ENCODE data around the gene PPM1G. TPM values are rescaled to one million over a fixed set of nuclear protein-coding genes. Genes with fewer than 3 reads are reported as not detected.
"Not testable (repeated sequence)": the region's sequence is repeated elsewhere in the genome, so short reads cannot be mapped to it uniquely, and the experiment has no call there.

Gene PPM1G
- total RNA-seq, 2 donors from 2014 or later = 36.3 to 49.4 TPM

GRCh38 chr2:27356056-27356381, 53.4 kb downstream of the PPM1G start:
- Histone ChIP-seq H3K4me3 (peak overlapping the region; percentile 72 to 80), H3K27me3 (no peaks in the 10 kb centered on the region), H3K9me3 (no peaks in the 10 kb centered on the region), H3K27ac (peak overlapping the region; percentile 75 to 93 (median 88)), H3K36me3 (replicated peaks in 1 of 2; ENCODE audit: insufficient read depth in 1 of 2, low read depth in 2 of 2) (no peaks in the 10 kb centered on the region), H3K4me1 (peaks cover 38% of the 10 kb centered on the region)
- WGBS, 2 donors = 0 to 1% methylated on average over 11 of the region's 12 CpGs
- TF ChIP-seq, protein P1, sequence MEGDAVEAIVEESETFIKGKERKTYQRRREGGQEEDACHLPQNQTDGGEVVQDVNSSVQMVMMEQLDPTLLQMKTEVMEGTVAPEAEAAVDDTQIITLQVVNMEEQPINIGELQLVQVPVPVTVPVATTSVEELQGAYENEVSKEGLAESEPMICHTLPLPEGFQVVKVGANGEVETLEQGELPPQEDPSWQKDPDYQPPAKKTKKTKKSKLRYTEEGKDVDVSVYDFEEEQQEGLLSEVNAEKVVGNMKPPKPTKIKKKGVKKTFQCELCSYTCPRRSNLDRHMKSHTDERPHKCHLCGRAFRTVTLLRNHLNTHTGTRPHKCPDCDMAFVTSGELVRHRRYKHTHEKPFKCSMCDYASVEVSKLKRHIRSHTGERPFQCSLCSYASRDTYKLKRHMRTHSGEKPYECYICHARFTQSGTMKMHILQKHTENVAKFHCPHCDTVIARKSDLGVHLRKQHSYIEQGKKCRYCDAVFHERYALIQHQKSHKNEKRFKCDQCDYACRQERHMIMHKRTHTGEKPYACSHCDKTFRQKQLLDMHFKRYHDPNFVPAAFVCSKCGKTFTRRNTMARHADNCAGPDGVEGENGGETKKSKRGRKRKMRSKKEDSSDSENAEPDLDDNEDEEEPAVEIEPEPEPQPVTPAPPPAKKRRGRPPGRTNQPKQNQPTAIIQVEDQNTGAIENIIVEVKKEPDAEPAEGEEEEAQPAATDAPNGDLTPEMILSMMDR (IDR thresholded peaks at IDR 0.05) = no peak
- no peak for TF ChIP-seq POLR2A (IDR thresholded peaks at IDR 0.05)
- intact Hi-C loops (cut with DNase I) = no loop called here
- peak; percentile 5 for ATAC-seq
- DNase-seq = peak in 3 of 4 donors; percentile 35 to 60 (median 45)

- Histone ChIP-seq H3K9me3 (no peaks in the 10 kb centered on the region), H3K27me3 (no peaks in the 10 kb centered on the region), H3K36me3 (replicated peaks in 1 of 2; ENCODE audit: insufficient read depth in 1 of 2, low read depth in 2 of 2) (no peaks in the 10 kb centered on the region), H3K4me3 (no peak overlapping the region), H3K27ac (no peak overlapping the region), H3K4me1 (peaks cover 45% of the 10 kb centered on the region)
- TF ChIP-seq, protein P1 (IDR thresholded peaks at IDR 0.05) = no peak
- no peak for TF ChIP-seq POLR2A (IDR thresholded peaks at IDR 0.05)
- 88 to 90% methylated on average over 7 of the region's 7 CpGs for WGBS, 2 donors
- DNase-seq = no peak
- ATAC-seq = no peak
- intact Hi-C loops (cut with DNase I) = no loop called here
These were observed 54.8 kb downstream of the PPM1G start for GRCh38 chr2:27354597-27354927.

- no peaks in the 10 kb centered on the region for H3K27me3 ChIP-seq
- no peak overlapping the region for H3K4me3 ChIP-seq
- DNase-seq (no peak), ATAC-seq (no peak)
- H3K27ac ChIP-seq = no peak overlapping the region
- no peaks in the 10 kb centered on the region for H3K36me3 ChIP-seq (replicated peaks in 1 of 2; ENCODE audit: insufficient read depth in 1 of 2, low read depth in 2 of 2)
- intact Hi-C loops (cut with DNase I) = no loop called here
- H3K4me1 ChIP-seq = peaks cover 45% of the 10 kb centered on the region
- TF ChIP-seq POLR2A (IDR thresholded peaks at IDR 0.05) = no peak
- TF ChIP-seq, protein P1 (IDR thresholded peaks at IDR 0.05) = no peak
- no peaks in the 10 kb centered on the region for H3K9me3 ChIP-seq
- 66 to 71% methylated on average over 7 of the region's 7 CpGs for WGBS, 2 donors
These were observed 55.4 kb downstream of the PPM1G start for GRCh38 chr2:27353762-27354596.

DNA sequence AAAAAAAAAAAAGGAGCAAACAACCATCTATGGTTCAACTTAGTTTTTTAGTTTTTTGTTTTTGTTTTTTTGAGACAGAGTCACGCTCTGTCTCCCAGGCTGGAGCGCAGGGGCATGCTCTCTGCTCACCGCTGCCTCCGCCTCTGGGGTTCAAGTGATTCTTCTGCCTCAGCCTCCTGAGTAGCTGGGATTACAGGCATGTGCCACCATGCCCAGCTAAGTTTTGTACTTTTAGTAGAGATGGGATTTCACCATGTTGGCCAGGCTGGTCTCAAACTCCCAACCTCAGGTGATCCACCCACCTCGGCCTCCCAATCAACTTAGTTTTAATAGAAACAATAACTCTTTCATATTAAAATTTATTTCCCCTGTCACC, 56.0 kb downstream of the PPM1G start:
- H3K27me3 ChIP-seq; H3K4me3 ChIP-seq; ATAC-seq; H3K36me3 ChIP-seq (replicated peaks in 1 of 2; ENCODE audit: insufficient read depth in 1 of 2, low read depth in 2 of 2); H3K27ac ChIP-seq; H3K9me3 ChIP-seq; intact Hi-C loops (cut with DNase I); DNase-seq: not testable (repeated sequence)
- H3K4me1 ChIP-seq = peaks cover 43% of the 10 kb centered on the region
- WGBS, 2 donors = 95 to 98% methylated on average over 5 of the region's 5 CpGs

DNA sequence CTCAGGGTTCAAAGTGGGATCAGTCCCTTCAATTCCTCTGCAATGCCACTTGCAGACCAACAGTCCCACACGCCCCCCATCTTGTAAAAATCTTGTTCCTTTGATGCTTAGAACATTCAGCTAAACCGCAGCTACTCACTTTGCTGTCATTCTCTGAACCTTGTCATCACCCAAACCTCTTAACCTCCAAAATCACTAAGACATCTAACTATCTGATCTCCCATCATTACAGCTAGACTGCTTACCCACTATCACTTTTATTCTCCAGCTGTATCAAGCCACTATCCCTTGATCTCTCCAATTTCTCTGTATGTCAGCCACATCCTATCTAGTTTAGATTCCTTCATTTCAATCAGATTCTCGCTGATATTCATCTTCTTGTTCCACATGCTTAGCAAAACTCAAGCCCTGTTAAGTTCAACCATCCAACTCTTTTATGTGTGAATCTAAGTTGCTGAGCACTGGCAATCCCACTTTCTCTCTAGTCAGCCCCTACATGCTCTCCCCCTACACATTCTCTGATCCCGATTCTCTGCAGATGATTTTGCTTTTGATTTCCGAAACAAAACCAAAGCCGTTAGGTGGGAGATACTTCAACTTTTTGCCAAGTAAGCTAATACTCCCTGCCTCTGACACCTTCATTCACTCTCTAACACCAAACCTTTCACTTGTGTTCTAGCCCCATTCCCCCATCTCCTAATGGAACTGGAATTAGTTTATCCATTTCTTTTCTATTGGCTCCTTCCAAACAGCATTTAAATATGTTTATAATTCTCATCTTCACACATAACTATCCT, 57.4 kb downstream of the PPM1G start:
- ATAC-seq (no peak), DNase-seq (no peak)
- Histone ChIP-seq H3K9me3 (no peaks in the 10 kb centered on the region), H3K27me3 (no peaks in the 10 kb centered on the region), H3K4me1 (peaks cover 33% of the 10 kb centered on the region), H3K4me3 (no peak overlapping the region), H3K27ac (no peak overlapping the region), H3K36me3 (replicated peaks in 1 of 2; ENCODE audit: insufficient read depth in 1 of 2, low read depth in 2 of 2) (no peaks in the 10 kb centered on the region)
- intact Hi-C loops (cut with DNase I) = no loop called here
- TF ChIP-seq, protein P1 (IDR thresholded peaks at IDR 0.05) = no peak
- no peak for TF ChIP-seq POLR2A (IDR thresholded peaks at IDR 0.05)
- 82 to 84% methylated on average over 6 of the region's 6 CpGs for WGBS, 2 donors
